HepG2 (cell line): Measurements from ENCODE around the gene ULK4. TPM values are rescaled to one million over a fixed set of nuclear protein-coding genes. Genes with fewer than 3 reads are reported as not detected.

Experiments used
- ATF6 ChIP-seq: sonication (generic); formaldehyde crosslinking; conservative IDR thresholded peaks from 2 replicates; pipeline ENCODE4 v1.4.0; 2020; ENCODE audit warnings: missing genetic modification reagents
- KMT2B ChIP-seq: IDR thresholded peaks from 2 replicates; pipeline ENCODE4 v1.6.1; 2016; ENCODE audit warnings: missing genetic modification reagents, missing compliant biosample characterization
- SALL2 ChIP-seq: sonication (generic); formaldehyde crosslinking; IDR thresholded peaks from 2 replicates; pipeline ENCODE4 v1.8.1; 2023; ENCODE audit warnings: mild to moderate bottlenecking, missing genetic modification reagents, inconsistent platforms
- TAF1 ChIP-seq: sonication (generic); formaldehyde crosslinking; IDR thresholded peaks from 2 replicates; pipeline ENCODE4 v1.4.0; 2020; ENCODE audit warnings: missing genetic modification reagents
- TOPORS ChIP-seq: sonication (generic); formaldehyde crosslinking; IDR thresholded peaks from 2 replicates; pipeline ENCODE4 v1.8.0; 2023; ENCODE audit warnings: mild to moderate bottlenecking, missing genetic modification reagents
- ZBTB1 ChIP-seq: sonication (generic); formaldehyde crosslinking; IDR thresholded peaks from 2 replicates; pipeline ENCODE4 v1.4.0; 2020; ENCODE audit warnings: missing genetic modification reagents, borderline replicate concordance
- ZFP90 ChIP-seq: sonication (generic); formaldehyde crosslinking; IDR thresholded peaks from 2 replicates; pipeline ENCODE4 v1.8.0; 2022; ENCODE audit warnings: missing genetic modification reagents, mild to moderate bottlenecking, inconsistent platforms, borderline replicate concordance
- ZNF282 ChIP-seq: fragments of 450-650 bp; IDR thresholded peaks from 2 replicates; pipeline ENCODE4 v1.6.1; 2018; ENCODE audit not compliant: partially characterized antibody
- ZNF296 ChIP-seq: sonication (generic); formaldehyde crosslinking; conservative IDR thresholded peaks from 2 replicates; pipeline ENCODE4 v1.5.0; 2020; ENCODE audit warnings: mild to moderate bottlenecking, missing genetic modification reagents
- ZNF367 ChIP-seq: sonication (generic); formaldehyde crosslinking; IDR thresholded peaks from 2 replicates; pipeline ENCODE4 v1.4.0; 2020; ENCODE audit warnings: missing genetic modification reagents, borderline replicate concordance
- ZNF484 ChIP-seq: sonication (generic); formaldehyde crosslinking; IDR thresholded peaks from 2 replicates; pipeline ENCODE4 v1.5.1; 2020; ENCODE audit warnings: mild to moderate bottlenecking, low read depth, missing genetic modification reagents, borderline replicate concordance
- ZNF543 ChIP-seq: sonication (generic); formaldehyde crosslinking; IDR thresholded peaks from 2 replicates; pipeline ENCODE4 v1.4.0; 2020; ENCODE audit warnings: mild to moderate bottlenecking, missing genetic modification reagents
- ZNF607 ChIP-seq: sonication (generic); formaldehyde crosslinking; IDR thresholded peaks from 2 replicates; pipeline ENCODE4 v1.5.1; 2020; ENCODE audit warnings: missing genetic modification reagents, mild to moderate bottlenecking, borderline replicate concordance
- ZNF615 ChIP-seq: sonication (generic); formaldehyde crosslinking; IDR thresholded peaks from 2 replicates; pipeline ENCODE4 v1.5.0; 2020; ENCODE audit warnings: mild to moderate bottlenecking, missing genetic modification reagents, borderline replicate concordance
- ZXDC ChIP-seq: sonication (generic); formaldehyde crosslinking; IDR thresholded peaks from 2 replicates; pipeline ENCODE4 v1.5.0; 2020; ENCODE audit warnings: mild to moderate bottlenecking, missing genetic modification reagents
- polyA plus RNA-seq, 8 experiments: library from polyadenylated mRNA; depleted of rRNA in 3 of 8; stranded (reverse) in 7 of 8; unstranded in 1 of 8; fragments of >200 nt; fragmentation: Illumina TruSeq in 4 of 8; extraction: Trizol in 4 of 8; gene quantifications; 2 replicates each; pipeline versions ENCODE4 v1.2.1 to v1.2.3, GENCODE V29; 2011 to 2016; ENCODE audit warnings: low read depth in 4 of 8, missing spikeins in 1 of 8, mixed read lengths in 1 of 8; ENCODE audit not compliant: insufficient read depth in 1 of 8
- total RNA-seq, 5 experiments: library from RNA; depleted of rRNA; stranded (reverse); fragments of >200 nt; fragmentation: Illumina TruSeq; extraction: Trizol; gene quantifications; 2 replicates each; pipeline ENCODE4 v1.2.3, GENCODE V29; 2016; ENCODE audit warnings: low read depth in 1 of 5
- TF ChIP-seq, protein P1 (sequence below): fragments of 450-650 bp; IDR thresholded peaks from 2 replicates; pipeline ENCODE4 v1.6.1; 2017; ENCODE audit warnings: mild to moderate bottlenecking
- TF ChIP-seq, protein P2 (sequence below): sonication (generic); formaldehyde crosslinking; IDR thresholded peaks from 2 replicates; pipeline ENCODE4 v1.5.0; 2020; ENCODE audit warnings: mild to moderate bottlenecking, missing genetic modification reagents
- TF ChIP-seq, protein P3 (sequence below): sonication (generic); formaldehyde crosslinking; IDR thresholded peaks from 2 replicates; pipeline ENCODE4 v1.4.0; 2020; ENCODE audit warnings: mild to moderate bottlenecking, missing genetic modification reagents

ULK4 gene
- total and polyA plus RNA-seq, 2 of the 13 experiments (the other 11 are each of a cell fraction or from before 2014, with no cell fraction given), result 6.7 to 11.8 TPM

DNA sequence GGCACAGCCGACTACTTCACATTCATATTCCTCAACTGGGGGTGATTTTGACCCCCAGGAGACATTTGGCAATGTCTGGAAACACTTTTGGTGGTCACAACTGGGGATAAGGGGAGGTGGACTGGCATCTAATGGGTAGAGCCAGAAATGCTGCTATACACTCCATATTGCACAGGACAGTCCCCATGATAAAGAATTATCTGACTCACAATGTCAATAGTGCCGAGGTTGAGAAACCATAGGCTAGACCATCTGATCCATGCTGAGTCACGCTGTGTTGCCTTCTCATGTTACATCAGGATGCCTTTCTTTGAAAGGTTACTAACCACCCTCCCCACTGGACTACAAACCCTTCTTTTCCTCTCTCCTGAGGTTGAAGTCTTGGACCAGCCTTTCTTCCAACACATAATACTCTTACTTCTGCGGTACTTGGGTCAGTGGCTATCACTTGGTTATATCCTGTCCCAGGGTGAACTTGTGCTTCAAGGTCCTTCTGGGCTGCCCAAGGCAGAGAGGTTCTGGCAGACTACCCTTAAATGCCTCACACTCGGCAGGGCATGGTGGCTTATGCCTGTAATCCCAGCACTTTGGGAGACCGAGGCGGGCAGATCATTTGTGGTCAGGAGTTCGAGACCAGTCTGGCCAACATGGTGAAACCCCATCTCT lies 693.8 kb downstream of the ULK4 start (continued):
- TF ChIP-seq, protein P1, sequence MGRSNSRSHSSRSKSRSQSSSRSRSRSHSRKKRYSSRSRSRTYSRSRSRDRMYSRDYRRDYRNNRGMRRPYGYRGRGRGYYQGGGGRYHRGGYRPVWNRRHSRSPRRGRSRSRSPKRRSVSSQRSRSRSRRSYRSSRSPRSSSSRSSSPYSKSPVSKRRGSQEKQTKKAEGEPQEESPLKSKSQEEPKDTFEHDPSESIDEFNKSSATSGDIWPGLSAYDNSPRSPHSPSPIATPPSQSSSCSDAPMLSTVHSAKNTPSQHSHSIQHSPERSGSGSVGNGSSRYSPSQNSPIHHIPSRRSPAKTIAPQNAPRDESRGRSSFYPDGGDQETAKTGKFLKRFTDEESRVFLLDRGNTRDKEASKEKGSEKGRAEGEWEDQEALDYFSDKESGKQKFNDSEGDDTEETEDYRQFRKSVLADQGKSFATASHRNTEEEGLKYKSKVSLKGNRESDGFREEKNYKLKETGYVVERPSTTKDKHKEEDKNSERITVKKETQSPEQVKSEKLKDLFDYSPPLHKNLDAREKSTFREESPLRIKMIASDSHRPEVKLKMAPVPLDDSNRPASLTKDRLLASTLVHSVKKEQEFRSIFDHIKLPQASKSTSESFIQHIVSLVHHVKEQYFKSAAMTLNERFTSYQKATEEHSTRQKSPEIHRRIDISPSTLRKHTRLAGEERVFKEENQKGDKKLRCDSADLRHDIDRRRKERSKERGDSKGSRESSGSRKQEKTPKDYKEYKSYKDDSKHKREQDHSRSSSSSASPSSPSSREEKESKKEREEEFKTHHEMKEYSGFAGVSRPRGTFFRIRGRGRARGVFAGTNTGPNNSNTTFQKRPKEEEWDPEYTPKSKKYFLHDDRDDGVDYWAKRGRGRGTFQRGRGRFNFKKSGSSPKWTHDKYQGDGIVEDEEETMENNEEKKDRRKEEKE, result no peak
- TF ChIP-seq, protein P2, sequence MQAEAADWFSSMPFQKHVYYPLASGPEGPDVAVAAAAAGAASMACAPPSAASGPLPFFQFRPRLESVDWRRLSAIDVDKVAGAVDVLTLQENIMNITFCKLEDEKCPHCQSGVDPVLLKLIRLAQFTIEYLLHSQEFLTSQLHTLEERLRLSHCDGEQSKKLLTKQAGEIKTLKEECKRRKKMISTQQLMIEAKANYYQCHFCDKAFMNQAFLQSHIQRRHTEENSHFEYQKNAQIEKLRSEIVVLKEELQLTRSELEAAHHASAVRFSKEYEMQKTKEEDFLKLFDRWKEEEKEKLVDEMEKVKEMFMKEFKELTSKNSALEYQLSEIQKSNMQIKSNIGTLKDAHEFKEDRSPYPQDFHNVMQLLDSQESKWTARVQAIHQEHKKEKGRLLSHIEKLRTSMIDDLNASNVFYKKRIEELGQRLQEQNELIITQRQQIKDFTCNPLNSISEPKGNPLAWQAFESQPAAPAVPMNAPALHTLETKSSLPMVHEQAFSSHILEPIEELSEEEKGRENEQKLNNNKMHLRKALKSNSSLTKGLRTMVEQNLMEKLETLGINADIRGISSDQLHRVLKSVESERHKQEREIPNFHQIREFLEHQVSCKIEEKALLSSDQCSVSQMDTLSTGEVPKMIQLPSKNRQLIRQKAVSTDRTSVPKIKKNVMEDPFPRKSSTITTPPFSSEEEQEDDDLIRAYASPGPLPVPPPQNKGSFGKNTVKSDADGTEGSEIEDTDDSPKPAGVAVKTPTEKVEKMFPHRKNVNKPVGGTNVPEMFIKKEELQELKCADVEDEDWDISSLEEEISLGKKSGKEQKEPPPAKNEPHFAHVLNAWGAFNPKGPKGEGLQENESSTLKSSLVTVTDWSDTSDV (CRISPR knock-in tag), result no peak
- TF ChIP-seq ZNF484 (CRISPR knock-in tag) (no peak), ZNF615 (CRISPR knock-in tag) (no peak), ZNF282 (no peak), ZFP90 (CRISPR knock-in tag) (no peak; the same call in 1 of the 2 replicates), KMT2B (peak; percentile 78), ZNF367 (CRISPR knock-in tag) (no peak), ZNF543 (peak; percentile 46; the same call in 1 of the 2 replicates), ZBTB1 (CRISPR knock-in tag) (no peak), ATF6 (no peak), ZNF296 (CRISPR knock-in tag) (no peak), TOPORS (CRISPR knock-in tag) (no peak), ZXDC (CRISPR knock-in tag) (no peak), SALL2 (CRISPR knock-in tag) (0 out of 2 replicates have a peak, but pooled peaks have one; percentile 36), ZNF607 (no peak), TAF1 (CRISPR knock-in tag) (0 out of 2 replicates have a peak, but pooled peaks have one; percentile 40)
- TF ChIP-seq, protein P3, sequence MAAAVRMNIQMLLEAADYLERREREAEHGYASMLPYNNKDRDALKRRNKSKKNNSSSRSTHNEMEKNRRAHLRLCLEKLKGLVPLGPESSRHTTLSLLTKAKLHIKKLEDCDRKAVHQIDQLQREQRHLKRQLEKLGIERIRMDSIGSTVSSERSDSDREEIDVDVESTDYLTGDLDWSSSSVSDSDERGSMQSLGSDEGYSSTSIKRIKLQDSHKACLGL (CRISPR knock-in tag), result no peak; the same call in 1 of the 2 replicates
